Measurements from ENCODE around the gene LINGO3.

The LINGO3 gene

DNA sequence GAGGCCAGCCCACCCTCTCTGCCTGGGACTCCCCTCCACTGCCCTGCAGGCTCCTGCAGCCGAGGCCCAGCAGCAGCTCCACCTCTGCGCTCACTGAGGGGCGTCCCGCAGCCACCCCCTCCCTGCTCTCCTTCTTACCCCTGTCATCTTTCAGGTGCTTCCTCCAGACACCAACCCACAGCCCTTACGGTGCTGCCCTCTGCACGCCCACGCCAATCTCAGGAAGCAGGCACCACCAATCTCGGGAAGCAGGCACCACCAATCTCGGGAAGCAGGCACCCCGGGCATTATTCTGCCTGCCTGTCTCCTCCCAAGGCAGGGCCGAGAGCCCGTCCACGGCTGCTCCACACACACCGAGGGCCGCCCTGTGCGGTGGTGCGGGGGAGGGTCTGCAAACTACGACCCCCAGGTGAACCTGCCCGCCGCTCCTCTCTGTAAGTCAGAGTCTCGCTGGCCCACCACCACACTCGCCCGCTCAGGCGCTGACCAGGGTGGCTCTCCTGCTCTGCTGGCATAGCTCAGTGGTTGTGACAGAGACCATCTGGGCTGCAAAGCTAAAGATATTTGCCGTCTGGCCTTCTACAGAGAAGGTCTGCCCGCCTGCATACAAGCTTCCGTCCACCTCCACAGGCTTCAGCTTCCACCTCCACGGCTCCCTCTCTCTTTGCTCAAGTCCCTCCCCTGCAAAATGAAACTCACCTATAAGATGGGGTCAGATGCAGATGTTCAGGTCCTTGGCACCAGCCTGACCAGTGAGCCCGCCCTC, 17.5 kb upstream of the LINGO3 start:
- DNase-seq, result no peak

DNA sequence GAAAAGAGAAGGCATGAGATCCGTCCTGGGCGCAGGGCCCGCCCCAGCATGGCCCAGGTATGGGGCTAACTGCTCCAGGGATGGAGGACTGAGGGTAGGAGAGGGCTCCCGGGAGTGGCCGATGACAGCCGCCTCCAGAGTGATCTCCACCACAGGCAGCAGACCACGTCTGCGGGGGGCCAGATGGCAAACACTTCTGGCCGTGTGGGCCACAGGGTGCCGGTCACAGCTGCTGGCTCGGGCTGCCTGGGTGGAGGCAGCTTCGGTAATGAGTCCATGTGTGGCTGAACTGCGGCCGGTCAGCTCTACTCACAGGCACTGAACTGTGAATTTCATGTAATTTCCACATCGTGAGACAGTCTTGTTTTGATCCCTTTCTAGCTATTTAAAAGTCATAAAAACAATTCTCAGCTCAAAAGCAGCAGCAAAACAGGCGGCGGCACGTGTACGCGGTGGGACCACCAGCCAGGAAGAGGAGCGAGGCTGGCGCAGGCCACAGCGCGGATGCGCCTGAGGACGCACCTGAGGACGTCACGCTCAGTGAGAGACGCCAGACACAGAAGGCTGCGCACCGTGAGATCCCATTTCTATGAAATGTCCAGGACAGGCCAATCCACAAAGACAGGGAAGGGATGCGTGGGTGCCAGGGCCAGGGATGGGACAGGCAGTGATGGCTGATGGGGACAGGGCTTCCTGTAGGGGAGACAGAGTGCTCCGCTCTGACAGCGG, 16.4 kb upstream of the LINGO3 start:
- no peak for DNase-seq

DNA sequence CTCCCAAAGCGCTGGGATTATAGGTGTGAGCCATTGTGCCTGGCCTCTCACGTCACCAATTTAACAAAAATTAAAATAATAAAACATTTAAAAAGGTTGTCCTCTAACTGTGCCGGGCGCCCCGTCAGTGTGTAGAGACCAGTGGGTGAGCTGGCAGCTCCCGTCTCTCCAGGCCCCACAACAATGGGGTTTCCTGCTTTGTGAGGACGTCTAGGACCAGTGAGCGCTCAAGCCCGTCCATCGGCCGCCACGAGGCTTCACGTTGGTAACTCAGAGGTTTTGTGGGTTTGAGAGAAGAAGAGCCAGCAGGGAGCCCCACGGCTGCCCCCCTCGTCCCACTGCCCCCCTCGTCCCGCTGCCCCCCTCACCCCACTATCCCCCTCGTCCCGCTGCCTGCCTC, 15.8 kb upstream of the LINGO3 start:
- no peak for DNase-seq

DNA sequence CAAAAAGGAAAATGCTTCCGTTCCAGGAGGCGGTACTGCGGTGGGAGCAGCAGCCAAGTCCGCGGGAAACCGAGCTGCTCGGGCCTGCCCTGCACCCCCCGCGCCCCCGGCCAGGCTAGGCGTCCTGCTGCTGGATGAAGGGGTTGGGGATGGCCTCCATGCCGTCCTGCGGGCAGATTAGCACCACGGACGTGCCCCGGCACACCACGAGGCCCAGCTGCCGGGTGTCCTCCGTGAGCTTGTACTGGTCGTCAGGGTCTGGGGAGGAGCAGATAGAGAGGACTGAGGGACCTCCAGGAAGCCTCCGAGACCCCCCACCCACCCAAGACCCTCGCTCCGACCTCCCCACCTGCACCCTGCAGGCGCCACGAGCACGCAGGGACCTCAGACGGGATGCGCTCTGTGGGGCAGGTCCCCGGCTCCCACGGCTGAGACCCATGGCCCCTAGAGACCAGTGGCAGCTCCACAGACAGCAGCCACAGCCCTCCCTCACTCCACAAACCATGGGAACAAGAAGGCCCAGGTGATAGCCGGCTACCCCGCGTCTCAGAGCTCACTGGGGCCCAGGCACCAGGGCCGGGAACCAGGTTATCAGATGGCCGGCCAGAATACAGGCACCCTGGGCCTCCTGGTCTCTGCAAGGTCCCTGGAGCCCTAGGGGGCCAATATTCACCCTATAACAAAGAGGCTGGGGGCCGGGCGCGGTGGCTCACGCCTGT, 13.8 kb upstream of the LINGO3 start:
- DNase-seq, result no peak

DNA sequence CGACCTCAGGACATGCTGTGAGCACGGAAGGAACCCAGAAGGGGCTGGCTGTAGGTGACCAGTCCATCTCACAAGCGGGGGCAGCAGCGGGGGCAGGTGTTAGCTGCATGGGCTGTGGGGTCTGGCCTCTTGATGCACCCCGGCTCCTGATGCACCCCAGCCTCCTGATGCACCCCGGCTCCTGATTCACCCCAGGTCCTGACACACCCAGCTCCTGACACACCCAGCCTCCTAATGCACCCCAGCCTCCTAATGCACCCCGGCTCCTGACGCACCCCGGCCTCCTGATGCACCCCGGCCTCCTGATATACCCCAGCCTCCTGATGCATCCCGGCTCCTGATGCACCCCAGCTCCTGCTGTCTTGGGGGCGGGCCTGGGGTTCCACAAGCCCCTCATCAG, 13.0 kb upstream of the LINGO3 start:
- DNase-seq, result no peak

DNA sequence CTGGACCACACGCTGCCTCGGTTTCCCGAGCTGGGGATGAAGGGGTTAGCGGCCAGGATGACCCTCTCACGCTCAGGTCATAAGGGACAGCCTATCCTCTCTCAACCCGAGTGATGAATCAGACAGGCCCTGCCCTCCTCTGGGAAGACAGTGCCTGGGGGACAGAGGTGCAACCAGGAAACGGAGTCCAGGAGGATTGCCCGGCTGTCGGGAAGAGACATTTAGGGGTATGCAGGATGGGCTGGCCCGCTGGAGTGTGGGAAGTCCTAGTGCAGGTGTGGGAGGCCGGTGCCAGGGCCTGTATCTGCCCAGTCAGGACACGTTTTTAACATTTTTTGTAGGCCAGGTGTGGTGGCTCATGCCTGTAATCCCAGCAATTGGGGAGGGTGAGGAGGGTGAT, 12.1 kb upstream of the LINGO3 start:
- no peak for DNase-seq

DNA sequence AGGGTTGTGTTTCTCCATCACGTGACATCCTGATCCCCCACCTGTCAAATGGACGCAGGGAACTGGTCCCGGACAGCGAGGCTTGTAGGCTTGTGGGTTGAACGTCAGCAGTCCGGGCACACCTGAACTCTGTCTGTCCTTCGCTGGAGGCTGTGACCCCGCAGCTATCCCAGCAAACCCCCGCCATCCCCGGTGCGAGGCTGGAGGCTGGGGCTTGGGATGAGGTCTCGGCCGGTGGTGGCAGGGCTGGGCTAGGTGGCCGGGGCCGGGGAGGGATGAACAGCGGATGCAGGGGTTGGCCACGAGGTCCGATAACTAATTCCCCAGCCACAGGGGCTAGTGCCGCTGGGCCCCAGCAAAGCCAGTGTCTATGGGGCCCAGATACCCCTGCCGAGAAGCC, 11.6 kb upstream of the LINGO3 start:
- no peak for DNase-seq

DNA sequence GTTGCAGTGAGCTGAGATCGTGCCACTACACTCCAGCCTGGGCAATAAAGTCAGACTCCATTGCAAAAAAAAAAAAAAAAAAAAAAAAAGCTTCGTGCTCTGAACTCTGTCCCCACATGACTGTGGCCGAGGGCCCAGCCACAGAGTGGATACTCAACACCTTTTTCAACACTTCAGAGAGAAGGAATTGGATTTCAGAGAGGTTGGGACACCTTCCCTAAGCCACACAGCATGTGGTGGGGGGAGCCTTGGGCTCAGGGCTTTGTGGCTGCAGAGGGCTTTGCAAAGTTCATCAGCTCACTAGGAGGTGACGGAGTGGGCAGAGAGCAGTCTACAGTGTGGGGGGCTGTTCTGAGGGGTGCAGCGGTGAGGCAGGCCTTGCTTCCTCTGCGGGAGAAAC, 11.0 kb upstream of the LINGO3 start:
- no peak for DNase-seq

DNA sequence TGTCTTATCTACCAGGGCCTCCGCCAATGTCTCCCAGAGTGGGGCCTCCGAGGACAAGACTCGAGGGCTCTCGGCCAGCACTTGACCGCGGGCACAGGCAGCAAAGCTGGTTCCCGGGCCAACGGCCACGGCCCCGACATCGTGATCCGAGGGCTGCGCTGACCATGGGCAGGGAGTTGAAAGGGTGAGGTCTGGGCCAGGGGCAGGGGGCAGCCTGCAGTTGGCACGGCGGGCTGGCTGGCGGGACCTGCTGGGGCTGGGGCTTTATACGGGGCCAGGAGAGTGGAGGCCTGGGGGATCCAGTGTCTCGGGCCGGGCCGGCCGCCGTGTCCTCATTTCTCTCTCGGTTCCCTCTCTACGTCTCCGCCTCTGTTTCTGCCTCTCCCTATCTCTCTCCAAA, 9.8 kb upstream of the LINGO3 start:
- DNase-seq, result no peak

DNA sequence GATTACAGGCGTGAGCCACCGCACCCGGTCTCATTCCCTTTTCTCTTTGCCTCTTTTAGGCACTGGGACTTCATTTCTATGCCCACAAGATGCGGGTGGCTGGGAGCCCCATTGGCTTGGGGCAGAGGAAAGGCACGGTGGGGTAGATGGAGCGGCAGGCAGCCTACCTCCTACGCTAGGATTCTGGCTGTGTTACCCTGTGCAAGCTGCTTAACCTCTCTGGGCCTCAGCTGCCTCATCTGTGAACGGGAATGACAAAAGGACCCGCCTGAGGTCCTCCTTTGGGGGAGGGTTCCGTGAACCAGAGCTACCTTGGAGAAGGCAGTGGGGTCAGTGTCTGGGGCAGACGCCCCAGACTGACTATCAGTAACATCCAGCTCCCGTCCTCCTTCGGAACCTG, 9.3 kb upstream of the LINGO3 start:
- no peak for DNase-seq

DNA sequence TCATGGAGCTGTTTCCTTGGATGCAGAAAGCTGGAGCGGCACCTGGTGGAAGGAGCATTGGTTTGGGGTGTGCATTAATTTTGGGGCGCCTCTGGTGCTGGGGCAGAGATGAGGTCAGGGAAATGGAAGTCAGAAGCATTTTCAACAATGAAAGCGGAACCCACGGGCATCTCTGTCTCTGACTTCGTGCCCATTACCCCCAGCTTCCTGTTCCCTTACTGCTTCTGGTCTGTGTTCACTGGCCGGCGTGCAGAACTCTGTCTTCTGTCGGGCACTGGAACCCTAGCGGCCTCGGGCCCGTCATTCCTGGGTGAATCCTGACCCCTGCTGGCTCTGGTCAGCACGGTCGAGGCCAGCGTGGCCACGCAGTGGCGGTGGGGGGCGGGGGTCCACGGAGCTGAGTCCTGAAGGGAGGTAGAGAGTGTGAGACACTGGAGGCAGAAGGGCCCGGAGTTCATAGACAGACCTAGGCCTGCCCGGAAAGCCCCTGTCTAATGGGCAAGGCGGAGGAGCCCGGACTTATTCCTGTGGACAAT, 7.9 kb upstream of the LINGO3 start:
- no peak for DNase-seq

DNA sequence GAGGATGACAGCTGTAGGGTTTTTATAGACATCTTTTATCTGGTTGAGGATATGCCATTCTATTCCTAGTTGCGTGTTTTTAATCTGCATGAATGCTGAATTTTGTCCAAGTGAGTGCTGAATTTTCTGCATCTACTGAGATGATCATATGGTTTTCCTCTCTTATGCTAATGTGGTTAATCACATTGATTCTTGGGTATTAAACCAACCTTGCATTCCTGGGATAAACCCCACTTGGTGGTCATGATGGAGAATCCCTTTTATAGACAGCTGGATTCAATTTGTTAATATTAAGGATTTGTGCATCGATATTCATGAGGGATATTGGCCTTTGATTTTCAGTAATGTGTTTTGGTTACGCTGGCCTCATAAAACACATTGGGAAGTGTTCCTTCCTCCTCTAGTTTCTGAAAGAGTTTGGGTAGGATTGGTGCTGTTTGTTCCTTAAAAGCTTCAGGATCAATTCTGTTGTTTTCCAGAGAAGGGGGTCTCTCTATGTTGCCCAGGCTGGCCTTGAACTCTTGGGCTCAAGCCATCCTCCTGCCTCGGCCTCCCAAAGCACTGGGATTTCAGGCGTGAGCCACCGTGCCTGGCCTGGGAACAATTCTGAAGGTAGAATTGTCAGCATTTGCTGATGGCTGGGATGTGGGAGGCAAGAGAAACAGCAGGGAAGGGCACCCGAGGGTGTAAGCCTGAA, 7.3 kb upstream of the LINGO3 start:
- DNase-seq, result no peak

DNA sequence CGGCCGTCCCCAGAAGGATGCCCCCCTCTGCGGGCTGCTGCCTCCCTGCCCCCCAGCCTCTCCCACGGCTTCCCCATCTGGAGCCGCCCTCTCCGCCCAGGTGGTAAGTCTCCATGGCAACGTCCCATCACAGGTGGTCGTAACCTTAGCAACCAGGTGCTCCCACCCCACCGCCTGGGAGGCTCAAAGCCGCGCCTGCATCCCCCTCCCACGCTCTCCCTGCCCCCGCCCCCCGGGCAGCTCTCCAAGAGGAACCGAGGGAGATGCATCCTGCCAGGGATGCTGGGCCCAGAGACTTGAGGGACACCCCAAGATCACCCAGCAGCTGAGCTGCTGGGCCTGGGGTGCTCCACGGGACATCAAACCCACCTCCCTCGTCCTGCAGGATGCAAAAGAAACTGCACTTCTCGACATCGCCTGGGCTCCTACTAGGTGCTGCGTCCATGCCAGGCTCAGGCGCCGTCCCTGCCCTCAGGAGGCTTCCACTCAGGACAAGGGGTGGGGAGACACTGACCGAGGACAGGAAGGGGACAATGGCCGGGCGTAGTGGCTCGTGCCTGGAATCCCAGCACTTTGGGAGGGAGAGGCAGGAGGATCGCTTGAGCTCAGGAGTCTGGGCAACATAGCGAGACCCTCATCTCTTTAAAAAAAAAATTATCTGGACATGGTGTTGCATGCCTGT, 5.0 kb upstream of the LINGO3 start:
- DNase-seq, result peak; percentile 63

DNA sequence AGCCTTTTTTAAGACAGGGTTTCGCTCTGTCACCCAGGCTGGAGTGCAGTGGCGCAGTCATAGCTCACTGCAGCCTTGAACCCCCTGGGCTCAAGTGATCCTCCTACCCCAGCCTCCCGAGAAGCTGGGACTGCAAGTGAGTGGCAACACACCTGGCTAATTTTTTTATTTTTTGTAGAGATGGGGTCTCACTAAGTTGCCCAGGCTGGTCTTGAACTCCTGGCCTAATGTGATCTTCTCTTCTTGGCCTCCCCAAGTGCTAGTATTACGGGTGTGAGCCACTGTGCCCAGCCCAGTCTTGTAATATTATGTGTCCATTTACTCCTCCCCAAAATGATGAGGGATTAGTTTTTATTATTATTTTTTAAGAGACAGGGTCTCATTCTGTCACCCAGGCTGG, 3.1 kb upstream of the LINGO3 start:
- no peak for DNase-seq

DNA sequence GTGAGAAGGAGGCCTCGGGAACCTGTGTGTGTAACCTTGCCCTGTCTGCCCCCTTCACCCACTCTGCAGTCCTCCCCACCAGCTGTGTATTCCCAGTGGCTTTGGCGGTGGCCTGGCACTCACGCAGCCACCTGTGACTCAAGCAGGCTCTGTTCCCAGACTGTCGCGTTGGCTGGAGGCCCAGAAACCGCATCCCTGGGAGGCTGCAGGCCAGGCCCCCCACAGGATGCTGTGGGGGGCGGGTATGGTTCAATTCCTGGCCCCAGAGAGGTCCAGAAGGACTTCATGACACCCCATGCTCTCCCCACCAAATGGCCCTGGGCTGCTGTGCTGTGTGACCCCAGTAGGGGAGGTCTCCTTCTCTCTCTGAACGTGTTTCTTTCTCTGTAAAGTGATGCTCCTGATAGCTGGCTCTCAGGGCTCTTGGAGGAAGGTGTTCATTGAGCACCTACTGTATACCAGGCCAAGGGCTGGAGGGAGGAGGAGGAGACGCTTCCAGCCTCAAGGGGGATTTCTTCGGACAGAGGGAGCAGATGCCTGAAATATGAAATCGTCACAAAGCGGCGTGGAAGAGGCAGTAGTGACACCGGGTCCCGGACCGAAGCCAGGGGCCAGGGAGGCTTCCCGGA, 1.9 kb upstream of the LINGO3 start:
- DNase-seq, result peak; percentile 66

DNA sequence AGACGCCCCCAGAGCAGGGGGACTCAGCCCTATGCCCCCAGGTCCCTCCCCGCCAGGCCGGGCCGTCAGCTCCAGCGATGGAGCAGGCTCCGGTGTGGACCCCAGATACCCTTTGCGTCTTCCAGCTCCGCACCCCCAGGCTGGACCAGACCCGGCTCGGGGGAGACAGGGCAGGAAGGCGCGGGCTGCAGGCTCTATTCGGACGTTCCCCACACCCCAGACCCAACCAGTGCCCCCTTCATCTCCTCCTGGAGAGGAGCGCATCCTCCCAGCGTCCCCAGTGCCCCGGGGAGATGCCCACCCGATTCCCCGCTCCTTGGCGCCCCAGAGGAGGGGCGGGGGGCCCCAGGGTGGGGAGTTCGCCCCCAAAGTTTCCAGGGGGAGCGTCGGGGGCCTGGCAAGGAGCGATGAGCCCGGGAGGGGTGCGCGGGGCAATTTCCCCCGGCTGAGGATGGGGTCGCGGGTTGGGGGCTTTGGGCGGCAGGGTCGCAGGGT, 389 bp downstream of the LINGO3 start:
- DNase-seq, result no peak

DNA sequence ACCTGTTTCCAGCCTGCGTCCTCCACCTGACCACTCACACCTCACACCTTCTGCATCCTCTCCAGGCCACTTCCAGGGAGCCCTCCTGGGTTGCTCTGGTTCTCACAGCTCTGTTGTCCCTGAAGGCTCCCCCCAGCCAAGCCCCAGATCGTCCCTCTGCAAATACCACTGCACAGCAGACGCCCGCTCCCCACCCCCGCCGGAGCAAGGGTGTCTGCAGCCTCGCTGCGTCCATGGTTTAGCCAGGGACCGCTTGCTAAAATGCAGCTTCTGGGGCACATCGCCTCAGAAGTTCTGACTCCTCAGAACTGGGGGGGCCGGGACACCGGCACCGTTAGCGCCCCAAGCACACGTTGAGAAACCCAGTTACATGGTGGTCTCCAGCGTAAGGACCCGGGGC, 983 bp downstream of the LINGO3 start:
- no peak for DNase-seq

DNA sequence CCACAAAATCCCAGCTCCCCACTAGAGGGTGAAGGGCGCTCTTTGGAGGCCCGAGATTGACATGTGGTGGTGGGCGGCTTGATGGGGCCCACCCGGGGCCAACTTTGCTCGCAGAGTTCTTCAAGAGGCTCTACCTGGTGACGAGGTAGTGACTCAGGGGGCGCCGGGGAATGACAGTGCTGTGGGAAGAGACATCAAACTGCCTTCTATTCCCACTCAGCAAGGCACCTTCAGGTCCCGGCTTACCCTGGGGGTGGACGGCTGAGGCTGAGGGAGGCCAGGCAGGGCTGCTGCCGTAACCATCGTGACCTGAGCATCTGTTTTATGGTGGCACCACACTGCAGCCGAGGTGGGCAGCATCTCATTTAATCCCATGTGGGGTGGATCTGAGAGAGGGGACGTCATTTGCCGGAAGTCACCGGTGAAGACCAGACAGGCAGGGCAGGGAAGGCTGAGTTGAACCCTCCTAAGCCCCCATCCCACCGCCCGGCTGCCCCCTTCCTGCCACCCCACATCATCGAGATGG, 1.6 kb downstream of the LINGO3 start:
- DNase-seq, result no peak

DNA sequence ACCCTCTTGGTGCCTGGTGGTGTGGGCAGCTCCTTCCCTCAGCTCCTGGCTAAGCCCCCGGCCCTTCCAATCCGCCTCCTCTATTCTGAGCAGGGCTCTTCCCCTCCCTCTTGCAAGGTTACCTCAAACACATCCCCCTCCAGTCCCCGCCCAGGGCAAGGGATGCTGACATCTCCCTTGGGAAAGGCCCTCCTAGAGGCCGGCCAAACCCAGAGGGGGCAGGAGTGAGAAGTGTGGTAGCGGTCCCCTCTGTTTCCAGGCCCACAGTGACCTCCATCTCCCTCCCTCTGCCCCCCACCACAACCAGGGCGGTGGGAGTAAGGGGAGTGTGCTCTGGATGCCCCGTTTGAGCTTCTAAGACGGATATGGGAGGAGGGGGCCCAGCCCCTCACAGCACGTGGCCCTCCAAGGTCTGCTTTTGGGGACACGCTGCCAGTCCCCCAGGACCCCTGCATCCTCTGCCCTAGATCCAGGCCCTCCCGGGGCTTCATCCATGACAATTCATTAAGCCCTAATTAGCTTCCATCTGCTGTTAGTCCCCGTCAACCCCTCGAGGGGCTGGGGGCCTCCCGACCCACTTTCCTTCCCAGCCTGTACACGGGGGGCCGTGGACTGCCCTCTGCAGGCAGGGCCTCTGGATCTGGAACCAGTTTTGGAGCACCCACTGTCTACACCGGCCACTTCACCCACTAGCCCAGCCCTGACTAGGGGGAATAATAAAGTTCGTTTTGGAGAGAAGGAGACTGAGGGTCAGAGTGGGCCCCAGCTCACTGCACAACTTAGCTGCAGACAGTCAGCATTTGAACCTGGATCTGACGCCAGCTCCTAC, 2.3 kb downstream of the LINGO3 start:
- no peak for DNase-seq

DNA sequence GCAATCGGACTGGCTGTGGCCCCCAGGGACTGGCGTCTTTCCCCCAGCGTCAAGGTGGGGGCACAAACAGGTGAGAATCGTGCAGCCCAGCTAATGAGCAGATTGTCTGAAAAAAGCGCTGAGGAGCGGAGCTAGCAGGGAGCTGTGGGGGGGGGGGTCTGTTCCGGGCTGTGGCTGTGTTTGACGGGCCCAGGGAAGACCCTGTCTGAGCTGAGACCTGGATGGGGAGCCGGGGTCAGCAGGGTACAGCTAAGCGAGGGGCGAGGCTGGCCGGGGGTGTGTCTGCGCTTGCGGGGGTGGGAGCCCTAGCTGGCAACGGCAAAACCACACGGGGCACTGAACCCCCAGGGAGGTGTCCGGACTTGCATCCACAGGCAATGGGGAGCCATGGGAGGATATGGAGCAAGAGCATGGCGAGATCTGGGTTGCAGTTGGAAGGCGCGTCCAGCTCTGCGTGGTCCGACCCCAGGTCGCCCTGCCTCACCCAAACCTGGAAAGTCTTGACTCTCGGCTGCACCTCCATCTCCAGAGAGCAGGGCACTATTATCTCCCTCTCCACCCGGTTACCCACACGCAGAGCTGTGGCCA, 4.6 kb downstream of the LINGO3 start:
- no peak for DNase-seq
